C4-2B (cell line): ENCODE data around the gene ABHD14A.

Experiments used
- H3K27ac ChIP-seq: fragments of 450-650 bp; 2 replicates; pipeline ENCODE4 v1.5.1; 2017
- ZFX ChIP-seq: fragments of 450-650 bp; IDR thresholded peaks from 2 replicates; pipeline ENCODE4 v1.6.1; 2017
- TF ChIP-seq, protein P1 (sequence below): fragments of 450-650 bp; conservative IDR thresholded peaks from 2 replicates; pipeline ENCODE4 v1.5.1; 2017; ENCODE audit warnings: mild to moderate bottlenecking

ABHD14A gene

DNA sequence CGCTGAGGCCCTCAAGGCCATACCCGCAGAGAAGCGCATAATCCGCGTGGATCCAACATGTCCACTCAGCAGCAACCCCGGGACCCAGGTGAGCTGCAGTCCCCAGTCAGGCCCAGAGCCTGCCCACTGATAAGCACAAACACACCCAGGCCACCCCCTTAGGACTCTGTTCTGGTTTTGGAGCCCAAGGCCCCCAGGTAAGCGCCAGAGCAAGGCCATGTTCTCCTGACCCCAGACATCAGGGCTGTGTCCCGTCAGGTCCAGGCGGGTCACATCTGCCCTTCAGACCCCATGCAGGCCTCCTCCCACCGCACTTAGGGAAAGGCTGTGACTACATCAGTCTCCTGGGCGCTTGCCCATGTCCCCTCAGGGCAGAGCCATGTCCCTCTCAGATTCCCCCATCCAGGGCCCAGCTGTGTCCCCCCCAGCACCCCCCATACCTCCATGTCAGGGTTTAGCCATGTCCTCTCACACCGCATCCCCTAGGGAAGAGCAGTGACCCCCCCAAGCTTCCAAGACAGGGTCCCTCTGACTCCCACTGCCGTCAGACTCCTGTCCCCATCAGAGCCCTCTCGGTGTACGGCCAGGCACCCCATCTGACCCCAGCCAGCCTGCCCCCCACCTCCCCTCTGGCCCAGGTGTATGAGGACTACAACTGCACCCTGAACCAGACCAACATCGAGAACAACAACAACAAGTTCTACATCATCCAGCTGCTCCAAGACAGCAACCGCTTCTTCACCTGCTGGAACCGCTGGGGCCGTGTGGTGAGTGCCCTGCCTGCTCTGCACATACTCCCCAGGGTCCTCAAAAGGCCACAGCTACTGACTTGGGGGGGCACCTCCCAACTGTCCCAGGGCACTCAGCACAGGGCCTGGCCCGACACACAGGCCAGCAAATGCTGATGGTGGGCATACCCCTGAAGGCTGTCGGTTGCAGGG is 31.1 kb upstream of the ABHD14A start:
- TF ChIP-seq ZFX, result no peak
- TF ChIP-seq, protein P1, sequence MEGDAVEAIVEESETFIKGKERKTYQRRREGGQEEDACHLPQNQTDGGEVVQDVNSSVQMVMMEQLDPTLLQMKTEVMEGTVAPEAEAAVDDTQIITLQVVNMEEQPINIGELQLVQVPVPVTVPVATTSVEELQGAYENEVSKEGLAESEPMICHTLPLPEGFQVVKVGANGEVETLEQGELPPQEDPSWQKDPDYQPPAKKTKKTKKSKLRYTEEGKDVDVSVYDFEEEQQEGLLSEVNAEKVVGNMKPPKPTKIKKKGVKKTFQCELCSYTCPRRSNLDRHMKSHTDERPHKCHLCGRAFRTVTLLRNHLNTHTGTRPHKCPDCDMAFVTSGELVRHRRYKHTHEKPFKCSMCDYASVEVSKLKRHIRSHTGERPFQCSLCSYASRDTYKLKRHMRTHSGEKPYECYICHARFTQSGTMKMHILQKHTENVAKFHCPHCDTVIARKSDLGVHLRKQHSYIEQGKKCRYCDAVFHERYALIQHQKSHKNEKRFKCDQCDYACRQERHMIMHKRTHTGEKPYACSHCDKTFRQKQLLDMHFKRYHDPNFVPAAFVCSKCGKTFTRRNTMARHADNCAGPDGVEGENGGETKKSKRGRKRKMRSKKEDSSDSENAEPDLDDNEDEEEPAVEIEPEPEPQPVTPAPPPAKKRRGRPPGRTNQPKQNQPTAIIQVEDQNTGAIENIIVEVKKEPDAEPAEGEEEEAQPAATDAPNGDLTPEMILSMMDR, result no peak
- H3K27ac ChIP-seq, result no peak overlapping the region; the same call in 1 of the 2 replicates

DNA sequence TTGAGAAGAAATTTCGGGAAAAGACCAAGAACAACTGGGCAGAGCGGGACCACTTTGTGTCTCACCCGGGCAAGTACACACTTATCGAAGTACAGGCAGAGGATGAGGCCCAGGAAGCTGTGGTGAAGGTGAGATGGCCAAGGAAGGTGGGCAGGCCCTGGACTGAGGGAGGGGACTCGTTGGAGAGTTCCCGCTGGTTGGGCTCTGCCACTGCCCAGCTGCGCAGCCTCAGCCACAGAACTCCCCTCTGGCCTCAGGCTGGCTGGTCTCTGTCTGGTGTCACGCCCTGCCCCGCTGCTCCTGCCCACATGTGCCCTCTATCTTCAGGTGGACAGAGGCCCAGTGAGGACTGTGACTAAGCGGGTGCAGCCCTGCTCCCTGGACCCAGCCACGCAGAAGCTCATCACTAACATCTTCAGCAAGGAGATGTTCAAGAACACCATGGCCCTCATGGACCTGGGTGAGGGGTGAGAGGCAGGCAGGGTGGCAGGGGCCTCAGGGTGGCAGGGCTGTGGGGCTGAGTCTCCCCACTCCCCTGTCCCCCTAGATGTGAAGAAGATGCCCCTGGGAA is 30.3 kb upstream of the ABHD14A start:
- H3K27ac ChIP-seq, result no peak overlapping the region
- TF ChIP-seq, protein P1, result no peak
- TF ChIP-seq ZFX, result no peak

DNA sequence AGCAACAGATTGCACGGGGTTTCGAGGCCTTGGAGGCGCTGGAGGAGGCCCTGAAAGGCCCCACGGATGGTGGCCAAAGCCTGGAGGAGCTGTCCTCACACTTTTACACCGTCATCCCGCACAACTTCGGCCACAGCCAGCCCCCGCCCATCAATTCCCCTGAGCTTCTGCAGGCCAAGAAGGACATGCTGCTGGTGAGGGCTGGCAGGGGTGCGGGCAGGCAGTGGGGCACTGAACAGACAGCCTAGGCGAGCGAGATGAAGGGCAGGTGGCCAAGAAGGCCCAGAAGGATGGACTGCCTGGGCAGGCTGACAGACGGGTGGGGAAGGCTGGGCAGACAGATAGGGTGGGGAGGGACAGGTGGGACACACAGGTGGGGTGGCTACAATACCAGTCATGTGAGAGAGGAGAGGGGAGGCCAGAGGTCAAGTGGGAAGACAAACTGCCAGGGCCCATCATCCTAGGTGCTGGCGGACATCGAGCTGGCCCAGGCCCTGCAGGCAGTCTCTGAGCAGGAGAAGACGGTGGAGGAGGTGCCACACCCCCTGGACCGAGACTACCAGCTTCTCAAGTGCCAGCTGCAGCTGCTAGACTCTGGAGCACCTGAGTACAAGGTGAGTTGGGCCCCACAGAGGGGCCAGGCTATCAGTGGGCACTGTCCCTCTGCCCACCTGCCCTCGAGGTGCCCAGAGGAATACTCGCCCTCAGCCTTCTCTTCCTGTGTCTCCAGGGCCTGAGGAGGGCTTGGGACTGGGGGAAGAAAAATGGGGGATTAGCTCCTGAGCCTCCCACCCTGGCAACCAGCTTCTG is 29.6 kb upstream of the ABHD14A start:
- no peak overlapping the region for H3K27ac ChIP-seq
- no peak for TF ChIP-seq ZFX
- TF ChIP-seq, protein P1, result no peak

DNA sequence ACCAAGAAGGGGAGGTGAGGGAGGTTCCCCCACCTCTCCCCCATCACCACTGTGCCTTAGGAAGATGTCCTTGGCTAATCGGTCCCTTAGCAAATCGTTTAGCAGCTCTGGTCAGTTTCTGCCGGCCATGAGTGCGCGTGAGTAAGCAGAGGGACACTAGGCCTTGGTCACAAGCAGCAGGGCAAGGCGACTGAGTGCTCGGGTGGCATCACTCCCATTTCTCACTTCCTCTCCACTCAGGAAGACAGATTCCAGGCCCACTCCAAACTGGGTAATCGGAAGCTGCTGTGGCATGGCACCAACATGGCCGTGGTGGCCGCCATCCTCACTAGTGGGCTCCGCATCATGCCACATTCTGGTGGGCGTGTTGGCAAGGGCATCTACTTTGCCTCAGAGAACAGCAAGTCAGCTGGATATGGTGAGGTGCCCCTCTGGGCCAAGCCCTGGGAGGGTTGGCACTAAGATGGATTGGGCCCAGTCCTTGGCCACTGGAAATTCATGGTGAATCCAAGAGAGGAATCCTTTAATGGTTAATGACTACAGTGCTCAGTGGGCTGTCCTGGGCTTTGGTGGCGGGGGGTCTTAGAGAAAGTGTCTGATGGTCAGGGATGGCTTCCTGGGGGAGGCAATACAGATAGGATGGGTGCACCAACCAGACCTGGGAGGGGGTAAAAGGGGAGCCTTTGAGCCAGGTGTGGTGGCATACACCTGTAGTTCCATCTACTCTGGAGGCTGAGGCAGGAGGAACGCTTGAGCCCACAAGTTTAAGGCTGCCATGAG is 28.7 kb upstream of the ABHD14A start:
- H3K27ac ChIP-seq, result no peak overlapping the region
- no peak for TF ChIP-seq ZFX
- TF ChIP-seq, protein P1, result no peak

DNA sequence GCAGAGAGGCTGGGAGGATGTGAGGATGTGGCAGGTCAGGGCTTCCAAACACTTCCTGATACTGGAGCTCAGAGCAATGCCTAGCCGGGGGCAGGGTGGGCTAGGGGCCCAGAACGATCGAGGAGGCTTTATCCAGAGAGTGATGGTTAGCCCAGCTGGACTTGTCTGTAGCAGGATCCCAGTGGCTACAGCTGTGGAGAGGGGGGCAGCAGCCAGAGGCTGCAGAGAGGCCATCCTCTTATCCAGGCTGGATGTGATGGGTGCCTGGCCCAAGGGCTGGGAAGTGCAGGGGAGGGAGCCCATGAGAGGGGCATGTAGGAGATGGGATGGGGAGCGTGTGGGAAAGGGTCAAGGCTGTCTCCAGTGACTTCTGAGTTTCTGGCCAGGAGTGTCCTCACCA is 28.1 kb upstream of the ABHD14A start:
- no peak overlapping the region for H3K27ac ChIP-seq
- TF ChIP-seq, protein P1, result no peak
- TF ChIP-seq ZFX, result no peak

DNA sequence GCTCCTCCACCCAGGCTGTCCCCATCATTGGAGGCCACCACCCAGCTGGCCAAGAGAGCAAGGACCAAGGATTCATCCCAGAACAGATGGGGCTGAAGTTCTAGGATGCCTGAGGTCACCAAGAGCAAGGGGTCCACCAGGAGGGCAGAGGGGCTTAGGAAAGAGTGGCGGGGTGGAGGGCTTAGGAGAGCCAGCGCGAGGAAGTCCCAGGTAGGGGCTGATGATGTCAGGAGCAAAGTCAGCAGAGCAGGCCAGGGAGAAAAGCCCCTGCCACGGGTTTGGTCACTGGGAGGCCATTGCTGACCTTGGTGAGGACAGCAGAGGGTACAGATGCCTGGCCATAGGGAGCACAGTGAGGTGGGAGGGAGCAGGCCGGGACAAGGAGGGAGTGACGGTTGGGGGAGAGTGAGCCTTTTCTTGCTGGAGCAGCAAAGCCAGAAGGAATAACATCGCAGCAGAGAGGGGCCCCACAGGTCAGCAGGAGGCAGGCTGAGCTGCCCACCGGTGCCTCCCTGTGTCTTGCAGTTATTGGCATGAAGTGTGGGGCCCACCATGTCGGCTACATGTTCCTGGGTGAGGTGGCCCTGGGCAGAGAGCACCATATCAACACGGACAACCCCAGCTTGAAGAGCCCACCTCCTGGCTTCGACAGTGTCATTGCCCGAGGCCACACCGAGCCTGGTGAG is 27.5 kb upstream of the ABHD14A start:
- TF ChIP-seq ZFX, result no peak
- TF ChIP-seq, protein P1, result no peak

More for the DNA sequence above, 27.5 kb upstream of the ABHD14A start:
- H3K27ac ChIP-seq, result no peak overlapping the region
